Measurements from ENCODE around the gene ZFP3. TPM values are rescaled to one million over a fixed set of nuclear protein-coding genes. Genes with fewer than 3 reads are reported as not detected.
"Not testable (repeated sequence)": the region's sequence is repeated elsewhere in the genome, so short reads cannot be mapped to it uniquely, and the experiment has no call there.

ZFP3 gene
- polyA plus RNA-seq, 4 donors = 11.9 to 16.8 (median 15.7) TPM

GRCh38 chr17:5136580-5137412 is 58.5 kb downstream of the ZFP3 start:
- DNase-seq (ENCODE audit: low read depth in 4 of 4, low spot score in 3 of 4) = not testable (repeated sequence)

GRCh38 chr17:5137511-5138197 is 59.4 kb downstream of the ZFP3 start:
- DNase-seq (ENCODE audit: low read depth in 4 of 4, low spot score in 3 of 4) = not testable (repeated sequence)

- not testable (repeated sequence) for DNase-seq (ENCODE audit: low read depth in 4 of 4, low spot score in 3 of 4)
Measured at GRCh38 chr17:5138198-5138544, 59.9 kb downstream of the ZFP3 start.

- DNase-seq (ENCODE audit: low read depth in 4 of 4, low spot score in 3 of 4) = no peak
Measured at GRCh38 chr17:5138616-5139457, 60.6 kb downstream of the ZFP3 start.

GRCh38 chr17:5139458-5139732 is 61.1 kb downstream of the ZFP3 start:
- no peak for DNase-seq (ENCODE audit: low read depth in 4 of 4, low spot score in 3 of 4)

- not testable (repeated sequence) for DNase-seq (ENCODE audit: low read depth in 4 of 4, low spot score in 3 of 4)
Measured at GRCh38 chr17:5142877-5143276, 64.6 kb downstream of the ZFP3 start.

Other genes starting within 250 kb of the ZFP3 start
- 10 to 100 TPM; 56.6 to 69.2 (median 59.0) TPM for gene MINK1, start 245.1 kb upstream of the ZFP3 start, polyA plus RNA-seq (ENCODE audit: insufficient read length in 4 of 4)
- gene C17orf107, start 178.9 kb upstream of the ZFP3 start, polyA plus RNA-seq (ENCODE audit: insufficient read length in 4 of 4) = 1 to 10 TPM; 1.0 to 3.3 (median 1.5) TPM
- 1 to 10 TPM; 1.1 to 2.7 (median 1.5) TPM for gene CHRNE, start 175.4 kb upstream of the ZFP3 start, polyA plus RNA-seq (ENCODE audit: insufficient read length in 4 of 4)
- gene GP1BA, start 146.2 kb upstream of the ZFP3 start, polyA plus RNA-seq (ENCODE audit: insufficient read length in 4 of 4) = 1 to 10 TPM; 1.4 to 3.5 (median 1.8) TPM
- gene SLC25A11, start 138.4 kb upstream of the ZFP3 start, polyA plus RNA-seq (ENCODE audit: insufficient read length in 4 of 4) = 10 to 100 TPM; 78.2 to 98.0 (median 79.0) TPM
- gene RNF167, start 138.2 kb upstream of the ZFP3 start, polyA plus RNA-seq (ENCODE audit: insufficient read length in 4 of 4) = 100 to 1,000 TPM; 131 to 144 (median 138) TPM
- gene PFN1, start 129.9 kb upstream of the ZFP3 start, polyA plus RNA-seq (ENCODE audit: insufficient read length in 4 of 4) = 100 to 1,000 TPM; 376 to 513 (median 389) TPM
- 10 to 100 TPM; 22.1 to 28.7 (median 23.7) TPM for gene ENO3, start 127.3 kb upstream of the ZFP3 start, polyA plus RNA-seq (ENCODE audit: insufficient read length in 4 of 4)
- 100 to 1,000 TPM in 1 of 4 donors, 10 to 100 TPM in 3; 84.8 to 102 (median 95.8) TPM for gene SPAG7, start 110.7 kb upstream of the ZFP3 start, polyA plus RNA-seq (ENCODE audit: insufficient read length in 4 of 4)
- 10 to 100 TPM; 24.4 to 27.8 (median 25.3) TPM for gene CAMTA2, start 90.8 kb upstream of the ZFP3 start, polyA plus RNA-seq (ENCODE audit: insufficient read length in 4 of 4)
- gene INCA1, start 80.9 kb upstream of the ZFP3 start, polyA plus RNA-seq (ENCODE audit: insufficient read length in 4 of 4) = 1 to 10 TPM; 7.9 to 8.6 (median 8.3) TPM
- gene KIF1C, start 80.5 kb upstream of the ZFP3 start, polyA plus RNA-seq (ENCODE audit: insufficient read length in 4 of 4) = 10 to 100 TPM; 75.0 to 96.5 (median 86.3) TPM
- under 1 TPM; 0.21 to 0.43 (median 0.26) TPM for gene SLC52A1, start 43.0 kb upstream of the ZFP3 start, polyA plus RNA-seq (ENCODE audit: insufficient read length in 4 of 4)
- gene ZNF232, start 33.4 kb downstream of the ZFP3 start, polyA plus RNA-seq (ENCODE audit: insufficient read length in 4 of 4) = 10 to 100 TPM; 20.1 to 37.8 (median 22.0) TPM
- 1 to 10 TPM; 3.2 to 8.4 (median 4.0) TPM for gene USP6, start 37.6 kb downstream of the ZFP3 start, polyA plus RNA-seq (ENCODE audit: insufficient read length in 4 of 4)
- gene ZNF594, start 113.4 kb downstream of the ZFP3 start, polyA plus RNA-seq (ENCODE audit: insufficient read length in 4 of 4) = 10 to 100 TPM; 17.3 to 23.5 (median 22.5) TPM
- gene SCIMP, start 156.4 kb downstream of the ZFP3 start, polyA plus RNA-seq (ENCODE audit: insufficient read length in 4 of 4) = 1 to 10 TPM; 1.2 to 1.8 (median 1.4) TPM
- gene RABEP1, start 203.8 kb downstream of the ZFP3 start, polyA plus RNA-seq (ENCODE audit: insufficient read length in 4 of 4) = 10 to 100 TPM; 53.7 to 65.6 (median 61.4) TPM